Measurements from ENCODE around the gene DYRK2.
"Not testable (repeated sequence)": the region's sequence is repeated elsewhere in the genome, so short reads cannot be mapped to it uniquely, and the experiment has no call there.

Gene DYRK2

GRCh38 chr12:67672507-67672906, 24.0 kb downstream of the DYRK2 start:
- DNase-seq, result not testable (repeated sequence)

- not testable (repeated sequence) for DNase-seq
Observed at GRCh38 chr12:67673509-67673908, 25.0 kb downstream of the DYRK2 start.

GRCh38 chr12:67674417-67674816, 25.9 kb downstream of the DYRK2 start:
- DNase-seq, result no peak

- DNase-seq, result no peak
Observed at GRCh38 chr12:67676624-67677023, 28.1 kb downstream of the DYRK2 start.

- DNase-seq, result no peak
Observed at GRCh38 chr12:67677166-67677565, 28.6 kb downstream of the DYRK2 start.

GRCh38 chr12:67681105-67681778, 32.7 kb downstream of the DYRK2 start:
- DNase-seq, result no peak

GRCh38 chr12:67681941-67682620, 33.5 kb downstream of the DYRK2 start:
- no peak for DNase-seq

- no peak for DNase-seq
Observed at GRCh38 chr12:67689385-67689784, 40.8 kb downstream of the DYRK2 start.

- DNase-seq, result no peak
Observed at GRCh38 chr12:67690656-67691055, 42.1 kb downstream of the DYRK2 start.

GRCh38 chr12:67691220-67691619, 42.7 kb downstream of the DYRK2 start:
- DNase-seq, result no peak

GRCh38 chr12:67692135-67692534, 43.6 kb downstream of the DYRK2 start:
- no peak for DNase-seq

- no peak for DNase-seq
Observed at GRCh38 chr12:67692966-67693365, 44.4 kb downstream of the DYRK2 start.

- no peak for DNase-seq
Observed at GRCh38 chr12:67693894-67694293, 45.3 kb downstream of the DYRK2 start.

GRCh38 chr12:67694306-67694900, 45.9 kb downstream of the DYRK2 start:
- DNase-seq, result no peak

- no peak for DNase-seq
Observed at GRCh38 chr12:67695974-67696373, 47.4 kb downstream of the DYRK2 start.

- DNase-seq, result no peak
Observed at GRCh38 chr12:67697443-67697842, 48.9 kb downstream of the DYRK2 start.

- DNase-seq, result no peak
Observed at GRCh38 chr12:67697967-67698366, 49.4 kb downstream of the DYRK2 start.

- peak; percentile 93 for DNase-seq
Observed at GRCh38 chr12:67698672-67699581, 50.4 kb downstream of the DYRK2 start.

GRCh38 chr12:67701121-67701520, 52.6 kb downstream of the DYRK2 start:
- DNase-seq, result no peak

- DNase-seq, result no peak
Observed at GRCh38 chr12:67702136-67702535, 53.6 kb downstream of the DYRK2 start.

GRCh38 chr12:67704071-67704470, 55.5 kb downstream of the DYRK2 start:
- no peak for DNase-seq

- DNase-seq, result no peak
Observed at GRCh38 chr12:67705394-67706370, 57.1 kb downstream of the DYRK2 start.

Data from MV-4-11 (cell line).